ENCODE measurements around the gene AGTR1. TPM values are rescaled to one million over a fixed set of nuclear protein-coding genes. Genes with fewer than 3 reads are reported as not detected.

Gene AGTR1
- total RNA-seq, 2 experiments from 2014 or later: not detected

GRCh38 chr3:148707601-148708380, 10.1 kb downstream of the AGTR1 start:
- DNase-seq: no peak
- intact Hi-C loops (cut with micrococcal nuclease): no loop called here
- H3K9me3 Mint-ChIP-seq: no peaks in the 10 kb centered on the region
- H3K27ac Mint-ChIP-seq: no peak overlapping the region
- H3K4me3 Mint-ChIP-seq: no peak overlapping the region
- ChIA-PET CTCF (no interaction called here), POLR2A (no interaction called here)
- no peaks in the 10 kb centered on the region for H3K36me3 Mint-ChIP-seq
- H3K4me1 Mint-ChIP-seq (ENCODE audit: low read depth): no peaks in the 10 kb centered on the region
- no peaks in the 10 kb centered on the region for H3K27me3 Mint-ChIP-seq

- Mint-ChIP-seq H3K36me3 (no peaks in the 10 kb centered on the region), H3K4me1 (ENCODE audit: low read depth) (no peaks in the 10 kb centered on the region), H3K27me3 (no peaks in the 10 kb centered on the region), H3K4me3 (no peak overlapping the region), H3K27ac (no peak overlapping the region), H3K9me3 (no peaks in the 10 kb centered on the region)
- DNase-seq: no peak
- intact Hi-C loops (cut with micrococcal nuclease): no loop called here
- ChIA-PET CTCF (no interaction called here), POLR2A (no interaction called here)
Observed at GRCh38 chr3:148708409-148708808, 10.7 kb downstream of the AGTR1 start.

GRCh38 chr3:148709560-148710253, 12.0 kb downstream of the AGTR1 start:
- H3K27ac Mint-ChIP-seq: no peak overlapping the region
- no peaks in the 10 kb centered on the region for H3K4me1 Mint-ChIP-seq (ENCODE audit: low read depth)
- ChIA-PET POLR2A (no interaction called here), CTCF (no interaction called here)
- H3K36me3 Mint-ChIP-seq: no peaks in the 10 kb centered on the region
- intact Hi-C loops (cut with micrococcal nuclease): no loop called here
- H3K27me3 Mint-ChIP-seq: no peaks in the 10 kb centered on the region
- no peaks in the 10 kb centered on the region for H3K9me3 Mint-ChIP-seq
- H3K4me3 Mint-ChIP-seq: no peak overlapping the region
- DNase-seq: no peak

- Mint-ChIP-seq H3K27ac (no peak overlapping the region), H3K4me3 (no peak overlapping the region), H3K4me1 (ENCODE audit: low read depth) (no peaks in the 10 kb centered on the region), H3K9me3 (no peaks in the 10 kb centered on the region), H3K36me3 (no peaks in the 10 kb centered on the region), H3K27me3 (no peaks in the 10 kb centered on the region)
- no peak for DNase-seq
- intact Hi-C loops (cut with micrococcal nuclease): no loop called here
- ChIA-PET POLR2A (no interaction called here), CTCF (no interaction called here)
Observed at GRCh38 chr3:148710665-148711064, 13.0 kb downstream of the AGTR1 start.

GRCh38 chr3:148711981-148712666, 14.4 kb downstream of the AGTR1 start:
- H3K4me3 Mint-ChIP-seq: no peak overlapping the region
- ChIA-PET CTCF (no interaction called here), POLR2A (no interaction called here)

GRCh38 chr3:148714521-148714920, 16.8 kb downstream of the AGTR1 start:
- no peak overlapping the region for H3K4me3 Mint-ChIP-seq
- H3K36me3 Mint-ChIP-seq: no peaks in the 10 kb centered on the region
- no peaks in the 10 kb centered on the region for H3K9me3 Mint-ChIP-seq
- DNase-seq: no peak
- H3K4me1 Mint-ChIP-seq (ENCODE audit: low read depth): no peaks in the 10 kb centered on the region
- no peaks in the 10 kb centered on the region for H3K27me3 Mint-ChIP-seq
- no peak overlapping the region for H3K27ac Mint-ChIP-seq
- ChIA-PET POLR2A (no interaction called here), CTCF (no interaction called here)
- intact Hi-C loops (cut with micrococcal nuclease): no loop called here

More at GRCh38 chr3:148711981-148712666, 14.4 kb downstream of the AGTR1 start:
- Mint-ChIP-seq H3K27ac (no peak overlapping the region), H3K27me3 (no peaks in the 10 kb centered on the region), H3K9me3 (no peaks in the 10 kb centered on the region), H3K36me3 (no peaks in the 10 kb centered on the region), H3K4me1 (ENCODE audit: low read depth) (no peaks in the 10 kb centered on the region)
- no peak for DNase-seq
- intact Hi-C loops (cut with micrococcal nuclease): no loop called here

GRCh38 chr3:148716657-148717056, 19.0 kb downstream of the AGTR1 start:
- ChIA-PET POLR2A (no interaction called here), CTCF (no interaction called here)
- no peak for DNase-seq
- Mint-ChIP-seq H3K9me3 (no peaks in the 10 kb centered on the region), H3K27ac (no peak overlapping the region), H3K27me3 (no peaks in the 10 kb centered on the region), H3K4me3 (no peak overlapping the region), H3K4me1 (ENCODE audit: low read depth) (no peaks in the 10 kb centered on the region), H3K36me3 (no peaks in the 10 kb centered on the region)
- intact Hi-C loops (cut with micrococcal nuclease): no loop called here

DNA sequence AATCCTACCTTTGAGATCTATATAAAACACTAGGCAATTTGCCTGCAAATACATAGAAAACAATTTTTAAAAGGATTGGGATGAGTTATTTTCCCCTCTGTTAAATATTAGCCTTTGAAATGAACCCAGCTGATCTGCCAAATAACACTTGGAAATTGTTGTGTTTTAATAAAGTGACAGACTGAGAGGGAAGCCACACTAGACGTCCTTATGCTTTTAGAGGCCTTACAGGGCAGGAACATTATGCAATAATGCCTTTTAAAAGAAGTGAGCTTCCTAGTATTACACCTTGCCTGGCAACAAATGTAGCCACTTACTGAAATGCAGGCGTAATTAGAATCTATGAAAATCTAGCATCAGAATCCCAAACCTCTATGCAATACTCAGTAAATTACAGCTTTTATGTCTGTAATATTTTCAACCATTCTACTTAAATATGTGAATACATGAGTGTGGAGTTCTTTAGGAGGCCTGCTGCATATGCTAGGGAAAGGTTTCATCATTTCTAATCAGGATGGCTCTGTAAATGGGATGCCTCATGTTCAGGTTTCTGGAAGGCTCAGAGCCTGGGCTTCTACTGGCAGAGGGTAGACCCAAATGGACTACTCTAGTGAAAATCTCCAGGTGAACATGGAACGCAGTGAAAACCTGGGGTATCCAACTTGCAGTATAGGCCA, 20.3 kb downstream of the AGTR1 start:
- Mint-ChIP-seq H3K36me3 (no peaks in the 10 kb centered on the region), H3K4me1 (ENCODE audit: low read depth) (no peaks in the 10 kb centered on the region), H3K9me3 (no peaks in the 10 kb centered on the region), H3K4me3 (no peak overlapping the region), H3K27ac (no peak overlapping the region), H3K27me3 (no peaks in the 10 kb centered on the region)
- ChIA-PET POLR2A (no interaction called here), CTCF (no interaction called here)
- DNase-seq: no peak
- intact Hi-C loops (cut with micrococcal nuclease): no loop called here

GRCh38 chr3:148718982-148719862, 21.5 kb downstream of the AGTR1 start:
- Mint-ChIP-seq H3K27ac (no peak overlapping the region), H3K4me1 (ENCODE audit: low read depth) (no peaks in the 10 kb centered on the region), H3K4me3 (no peak overlapping the region), H3K36me3 (no peaks in the 10 kb centered on the region), H3K27me3 (no peaks in the 10 kb centered on the region), H3K9me3 (no peaks in the 10 kb centered on the region)
- no peak for DNase-seq
- intact Hi-C loops (cut with micrococcal nuclease): no loop called here
- ChIA-PET CTCF (no interaction called here), POLR2A (no interaction called here)

DNA sequence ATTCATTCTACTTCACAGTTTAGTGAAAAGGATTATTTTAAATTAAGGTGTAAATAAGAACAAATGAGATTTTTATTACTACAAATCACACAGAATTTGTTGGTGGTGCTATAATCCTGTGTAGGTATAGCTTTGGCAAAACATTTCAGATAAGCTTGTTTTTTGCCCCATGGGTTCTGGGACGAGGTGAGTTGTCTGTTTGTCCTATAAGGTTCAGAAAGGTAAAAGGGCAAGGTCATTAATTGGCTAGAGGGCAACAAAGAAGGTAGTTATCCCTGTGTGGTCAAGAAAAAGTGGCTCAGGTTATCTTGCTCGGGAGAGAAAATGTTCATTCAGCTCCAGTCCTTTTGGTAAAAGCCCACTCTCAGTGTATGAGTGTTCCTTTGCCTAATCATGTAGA, 23.2 kb downstream of the AGTR1 start:
- no peak for DNase-seq
- CTCF ChIA-PET: no interaction called here
- Mint-ChIP-seq H3K4me1 (ENCODE audit: low read depth) (no peaks in the 10 kb centered on the region), H3K9me3 (no peaks in the 10 kb centered on the region), H3K27me3 (no peaks in the 10 kb centered on the region), H3K4me3 (no peak overlapping the region), H3K36me3 (no peaks in the 10 kb centered on the region), H3K27ac (no peak overlapping the region)
- intact Hi-C loops (cut with micrococcal nuclease): no loop called here
- POLR2A ChIA-PET: no interaction called here

- no peaks in the 10 kb centered on the region for H3K36me3 Mint-ChIP-seq
- intact Hi-C loops (cut with micrococcal nuclease): no loop called here
- H3K9me3 Mint-ChIP-seq: no peaks in the 10 kb centered on the region
- no peaks in the 10 kb centered on the region for H3K27me3 Mint-ChIP-seq
- ChIA-PET CTCF (no interaction called here), POLR2A (no interaction called here)
- H3K27ac Mint-ChIP-seq: no peak overlapping the region
- no peaks in the 10 kb centered on the region for H3K4me1 Mint-ChIP-seq (ENCODE audit: low read depth)
- no peak for DNase-seq
- no peak overlapping the region for H3K4me3 Mint-ChIP-seq
Observed at GRCh38 chr3:148723631-148724030, 25.9 kb downstream of the AGTR1 start.

DNA sequence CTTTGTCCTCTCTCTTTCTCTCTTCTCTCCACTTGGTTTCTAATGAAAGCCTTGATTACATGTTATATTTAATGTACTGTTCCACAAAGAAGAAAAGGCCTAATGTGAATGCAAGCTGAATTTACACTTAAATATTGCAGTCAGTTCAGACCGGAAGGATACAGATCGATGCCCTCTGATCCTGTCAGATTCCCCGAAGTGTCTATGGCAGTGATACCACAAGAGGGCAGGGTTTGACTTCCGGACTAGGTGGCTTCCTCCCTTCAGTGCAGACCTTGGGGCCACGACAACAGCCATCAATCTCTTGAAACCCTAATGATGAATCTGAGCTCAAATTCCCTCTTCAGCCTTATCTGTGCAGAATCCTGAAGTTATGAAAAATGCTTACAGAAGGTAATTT, 29.5 kb downstream of the AGTR1 start:
- Mint-ChIP-seq H3K36me3 (no peaks in the 10 kb centered on the region), H3K27me3 (no peaks in the 10 kb centered on the region), H3K9me3 (no peaks in the 10 kb centered on the region), H3K4me1 (ENCODE audit: low read depth) (no peaks in the 10 kb centered on the region), H3K4me3 (no peak overlapping the region), H3K27ac (no peak overlapping the region)
- peak; percentile 10 for DNase-seq
- POLR2A ChIA-PET: no interaction called here
- intact Hi-C loops (cut with micrococcal nuclease): loop anchor here (2.0 kb wide), 1 partner anchor 216 kb away; no protein-coding TSS in a partner anchor
- CTCF ChIA-PET: no interaction called here
